HepG2 (cell line): Measurements from ENCODE around the gene RNASE12.

Experiments
- SAFB2 ChIP-seq: sonication (generic); formaldehyde crosslinking; IDR thresholded peaks from 2 replicates; pipeline ENCODE4 v1.5.1; 2020; ENCODE audit warnings: missing genetic modification reagents, low read depth, mild to moderate bottlenecking, borderline replicate concordance
- ZNF660 ChIP-seq: sonication (generic); formaldehyde crosslinking; IDR thresholded peaks from 2 replicates; pipeline ENCODE4 v1.5.1; 2020; ENCODE audit warnings: mild to moderate bottlenecking, low read depth, missing genetic modification reagents, borderline replicate concordance
- TF ChIP-seq, protein P1 (sequence below): sonication (generic); formaldehyde crosslinking; IDR thresholded peaks from 2 replicates; pipeline ENCODE4 v1.5.0; 2020; ENCODE audit warnings: mild to moderate bottlenecking, missing genetic modification reagents, moderate library complexity

DNA sequence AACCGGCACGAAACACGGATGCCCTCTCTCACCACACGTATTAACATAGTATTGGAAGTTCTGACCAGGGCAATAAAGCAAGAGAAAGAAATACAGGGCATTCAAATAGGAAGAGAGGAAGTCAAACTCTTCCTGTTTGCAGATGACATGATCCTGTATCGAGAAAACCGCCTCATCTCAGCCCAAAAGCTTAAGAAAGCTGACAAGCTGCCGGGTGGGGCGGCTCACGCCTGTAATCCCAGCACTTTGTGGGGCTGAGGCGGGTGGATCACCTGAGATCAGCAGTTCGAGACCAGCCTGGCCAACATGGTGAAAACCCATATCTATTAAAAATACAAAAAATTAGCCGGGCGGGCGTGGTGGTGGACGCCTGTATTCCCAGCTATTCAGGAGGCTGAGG is 32.6 kb upstream of the RNASE12 start:
- TF ChIP-seq, protein P1, sequence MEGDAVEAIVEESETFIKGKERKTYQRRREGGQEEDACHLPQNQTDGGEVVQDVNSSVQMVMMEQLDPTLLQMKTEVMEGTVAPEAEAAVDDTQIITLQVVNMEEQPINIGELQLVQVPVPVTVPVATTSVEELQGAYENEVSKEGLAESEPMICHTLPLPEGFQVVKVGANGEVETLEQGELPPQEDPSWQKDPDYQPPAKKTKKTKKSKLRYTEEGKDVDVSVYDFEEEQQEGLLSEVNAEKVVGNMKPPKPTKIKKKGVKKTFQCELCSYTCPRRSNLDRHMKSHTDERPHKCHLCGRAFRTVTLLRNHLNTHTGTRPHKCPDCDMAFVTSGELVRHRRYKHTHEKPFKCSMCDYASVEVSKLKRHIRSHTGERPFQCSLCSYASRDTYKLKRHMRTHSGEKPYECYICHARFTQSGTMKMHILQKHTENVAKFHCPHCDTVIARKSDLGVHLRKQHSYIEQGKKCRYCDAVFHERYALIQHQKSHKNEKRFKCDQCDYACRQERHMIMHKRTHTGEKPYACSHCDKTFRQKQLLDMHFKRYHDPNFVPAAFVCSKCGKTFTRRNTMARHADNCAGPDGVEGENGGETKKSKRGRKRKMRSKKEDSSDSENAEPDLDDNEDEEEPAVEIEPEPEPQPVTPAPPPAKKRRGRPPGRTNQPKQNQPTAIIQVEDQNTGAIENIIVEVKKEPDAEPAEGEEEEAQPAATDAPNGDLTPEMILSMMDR: no peak
- TF ChIP-seq SAFB2 (CRISPR knock-in tag): no peak
- no peak for TF ChIP-seq ZNF660 (CRISPR knock-in tag)
